ENCODE results near the gene PARD3. TPM values are rescaled to one million over a fixed set of nuclear protein-coding genes. Genes with fewer than 3 reads are reported as not detected.

PARD3 gene
- total RNA-seq, 1 experiment from 2014 or later: 44.2 TPM

DNA sequence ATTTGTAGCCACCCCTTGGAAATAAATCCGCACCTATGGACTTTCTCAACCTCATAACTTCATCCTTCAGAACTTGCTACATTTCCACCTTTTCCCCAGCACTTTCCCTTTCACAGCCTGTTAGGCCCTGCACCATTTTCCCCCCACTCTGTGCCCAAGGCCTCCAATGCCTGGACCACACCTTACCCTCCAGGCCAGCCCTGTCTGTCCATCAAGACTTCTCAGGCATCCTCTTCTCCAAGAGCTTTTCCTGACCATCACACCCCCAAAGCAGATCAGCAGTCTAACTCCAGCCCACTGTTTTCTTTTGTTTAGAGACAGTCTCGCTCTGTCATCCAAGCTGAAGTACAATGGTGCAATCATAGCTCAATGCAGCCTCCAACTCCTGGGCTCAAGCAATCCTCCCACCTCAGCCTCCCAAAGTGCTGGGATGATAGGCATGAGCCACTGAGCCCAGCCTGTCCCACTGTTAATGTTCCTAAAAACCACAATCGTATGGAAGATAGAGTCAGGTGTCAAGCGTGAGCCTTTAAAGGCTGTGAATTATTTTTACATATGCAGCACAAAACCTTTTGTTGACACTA, 116.8 kb downstream of the PARD3 start:
- DNase-seq (ENCODE audit: low read depth, low spot score): no peak
- in situ Hi-C loops (cut with HindIII; ENCODE audit: low pct_unique_long_range_greater_than_20kb, low sequenced_read_pairs): no loop called here

DNA sequence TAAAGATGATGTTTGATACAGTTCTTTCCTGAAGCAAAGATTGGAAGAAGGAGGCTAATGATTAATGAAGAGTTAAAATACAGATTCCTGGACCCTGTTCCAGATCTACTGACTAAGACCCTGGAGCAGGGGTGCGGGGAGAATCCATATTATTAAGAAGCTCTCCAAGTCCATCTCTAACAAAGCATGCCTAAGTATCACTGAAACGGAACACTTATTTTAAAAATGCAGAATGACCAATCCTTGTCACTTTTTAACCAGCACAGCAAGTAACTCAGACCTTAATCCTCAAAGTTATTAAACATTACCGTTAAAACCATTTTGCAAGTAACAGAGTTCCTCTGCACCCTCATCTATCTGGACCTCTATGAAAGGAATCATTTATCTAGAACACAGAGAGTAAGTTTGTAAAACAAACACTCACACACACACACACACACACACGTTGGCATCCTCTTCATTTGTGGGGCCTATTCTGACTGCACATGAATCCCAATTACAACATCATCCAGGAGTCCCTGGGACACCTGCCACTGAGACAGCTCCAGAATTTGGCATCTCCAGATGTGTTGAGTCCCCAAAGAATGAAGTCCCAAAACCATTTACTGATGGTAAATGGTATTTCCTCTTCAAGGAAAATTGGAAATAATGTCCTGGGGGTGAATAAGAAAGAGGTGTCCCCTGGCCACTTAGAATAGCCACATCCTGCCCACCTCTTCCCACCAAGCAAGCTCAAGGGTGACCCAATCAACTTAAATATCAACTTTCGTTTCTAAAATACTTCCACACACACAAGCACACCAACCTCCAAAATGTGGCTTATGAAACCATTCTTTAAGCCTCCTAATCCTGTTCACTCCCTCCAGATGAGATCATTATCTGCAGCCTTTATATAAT, 117.5 kb downstream of the PARD3 start:
- in situ Hi-C loops (cut with HindIII; ENCODE audit: low pct_unique_long_range_greater_than_20kb, low sequenced_read_pairs): no loop called here
- no peak for DNase-seq (ENCODE audit: low read depth, low spot score)

DNA sequence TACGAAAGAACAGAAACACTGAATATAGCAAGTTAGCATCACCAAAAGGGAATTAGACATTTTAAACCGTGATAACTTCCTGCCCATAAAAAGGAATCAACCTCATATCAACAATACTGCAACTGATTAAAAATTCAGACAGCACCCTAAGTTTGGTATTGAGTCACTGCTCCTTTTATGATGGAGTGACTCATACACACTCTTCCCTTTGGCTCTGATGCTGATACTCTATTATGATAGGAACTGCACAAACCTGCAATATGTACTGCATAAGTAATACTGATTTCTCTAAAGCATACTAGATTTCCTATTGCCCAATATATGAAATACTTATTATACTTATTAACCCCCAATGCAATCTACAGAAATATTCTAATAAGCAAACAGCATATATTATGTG, 118.7 kb downstream of the PARD3 start:
- in situ Hi-C loops (cut with HindIII; ENCODE audit: low pct_unique_long_range_greater_than_20kb, low sequenced_read_pairs): no loop called here
- no peak for DNase-seq (ENCODE audit: low read depth, low spot score)

DNA sequence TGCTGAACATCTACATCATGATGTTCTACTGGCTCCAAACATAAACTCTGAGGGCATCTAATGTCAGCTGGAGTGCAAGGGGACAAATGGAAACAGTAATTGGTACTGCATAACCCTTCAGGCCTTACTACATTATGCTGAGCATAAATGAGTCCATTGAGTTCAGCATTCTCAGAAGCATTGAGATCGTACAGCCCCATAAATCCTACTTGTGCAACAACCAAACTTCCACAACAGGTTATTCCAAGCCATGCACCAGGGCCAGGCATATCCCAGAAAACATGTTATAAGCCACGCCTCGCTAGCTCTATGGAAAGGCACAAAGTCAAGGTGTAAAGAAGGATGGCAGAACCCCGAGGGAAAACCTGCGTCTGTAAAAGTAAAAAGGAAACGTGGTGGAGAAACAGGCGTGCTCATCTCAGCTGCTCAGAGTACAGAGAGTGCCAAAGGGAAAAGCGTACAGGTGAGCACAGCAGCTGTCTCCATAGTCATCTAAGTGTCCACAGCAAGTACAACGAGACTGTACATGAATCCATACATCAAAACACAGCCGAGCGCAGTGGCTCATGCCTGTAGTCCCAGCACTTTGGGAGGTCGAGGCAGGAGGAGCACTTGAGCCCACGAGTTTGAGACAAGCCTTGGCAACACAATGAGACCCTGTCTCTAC, 124.6 kb downstream of the PARD3 start:
- in situ Hi-C loops (cut with HindIII; ENCODE audit: low pct_unique_long_range_greater_than_20kb, low sequenced_read_pairs): no loop called here
- no peak for DNase-seq (ENCODE audit: low read depth, low spot score)

DNA sequence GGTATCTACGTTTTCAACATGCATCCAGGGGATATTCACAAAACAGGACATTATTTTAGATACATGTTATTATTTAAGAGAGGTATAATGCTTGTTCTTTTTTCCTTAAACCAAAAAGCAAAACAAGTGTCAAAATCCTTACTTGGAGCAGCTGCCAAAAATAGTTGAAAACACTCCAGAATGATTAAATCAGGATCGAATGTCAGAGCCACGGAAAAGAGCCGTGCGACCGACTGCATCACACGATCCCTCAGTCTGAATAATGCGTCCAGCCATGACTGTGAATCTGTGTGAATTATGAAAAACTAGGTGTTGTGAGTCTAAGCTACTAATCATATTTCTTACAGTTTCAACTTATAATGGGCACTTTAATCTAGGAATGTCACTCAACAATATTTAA, 126.0 kb downstream of the PARD3 start:
- no peak for DNase-seq (ENCODE audit: low read depth, low spot score)
- in situ Hi-C loops (cut with HindIII; ENCODE audit: low pct_unique_long_range_greater_than_20kb, low sequenced_read_pairs): no loop called here

DNA sequence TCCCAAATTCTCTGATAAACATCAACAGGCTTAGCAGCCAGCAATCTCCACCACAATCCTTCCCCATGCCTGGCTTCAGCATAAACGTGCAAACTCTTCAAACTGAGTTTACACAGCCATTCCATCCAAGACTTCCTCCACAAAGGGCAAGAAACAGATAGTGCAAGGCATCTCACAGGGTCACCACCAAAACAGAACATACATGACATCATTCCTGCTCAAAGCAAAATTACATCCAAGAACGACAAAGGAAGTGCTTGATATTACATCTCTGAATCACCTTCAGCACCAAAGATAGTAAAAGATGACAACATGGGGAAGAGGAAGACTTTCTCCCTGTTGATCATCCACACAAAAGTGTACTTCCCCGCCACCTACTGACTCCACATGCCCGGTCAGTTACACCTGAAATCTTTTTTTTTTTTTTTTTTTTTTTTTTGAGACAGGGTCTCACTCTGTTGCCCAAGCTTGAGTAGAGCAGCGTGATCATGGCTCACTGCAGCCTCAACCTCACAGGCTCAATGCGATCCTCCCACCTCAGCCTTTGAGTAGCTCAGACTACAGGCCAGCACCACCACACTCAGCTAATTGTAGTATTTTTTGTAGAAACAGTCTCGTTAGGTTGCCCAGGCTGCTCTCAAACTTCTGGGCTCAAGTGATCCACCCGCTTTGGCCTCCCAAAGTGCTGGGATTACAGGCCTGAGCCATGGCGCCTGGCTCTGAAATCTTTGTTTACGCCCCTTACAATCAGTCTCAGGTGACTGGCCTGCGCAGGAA, 127.5 kb downstream of the PARD3 start:
- in situ Hi-C loops (cut with HindIII; ENCODE audit: low pct_unique_long_range_greater_than_20kb, low sequenced_read_pairs): no loop called here
- no peak for DNase-seq (ENCODE audit: low read depth, low spot score)

DNA sequence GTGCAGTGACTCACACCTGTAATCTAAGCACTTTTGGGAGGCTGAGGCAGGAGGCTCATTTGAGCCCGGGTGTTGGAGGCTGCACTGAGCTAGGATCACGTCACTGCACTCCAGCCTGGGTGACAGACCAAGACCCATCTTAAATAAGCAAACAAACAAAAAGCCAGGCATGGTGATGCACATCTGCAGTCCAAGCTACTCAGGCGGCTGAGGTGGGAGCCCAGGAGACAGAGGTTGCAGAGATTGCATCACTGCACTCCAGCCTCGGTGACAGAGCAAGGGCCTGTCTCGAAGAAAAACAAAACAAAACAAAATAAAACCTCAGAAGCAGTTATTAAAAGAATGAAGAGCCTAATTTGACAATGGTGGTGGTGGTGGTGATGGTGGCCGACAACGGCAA, 132.5 kb downstream of the PARD3 start:
- no peak for DNase-seq (ENCODE audit: low read depth, low spot score)
- in situ Hi-C loops (cut with HindIII; ENCODE audit: low pct_unique_long_range_greater_than_20kb, low sequenced_read_pairs): no loop called here

DNA sequence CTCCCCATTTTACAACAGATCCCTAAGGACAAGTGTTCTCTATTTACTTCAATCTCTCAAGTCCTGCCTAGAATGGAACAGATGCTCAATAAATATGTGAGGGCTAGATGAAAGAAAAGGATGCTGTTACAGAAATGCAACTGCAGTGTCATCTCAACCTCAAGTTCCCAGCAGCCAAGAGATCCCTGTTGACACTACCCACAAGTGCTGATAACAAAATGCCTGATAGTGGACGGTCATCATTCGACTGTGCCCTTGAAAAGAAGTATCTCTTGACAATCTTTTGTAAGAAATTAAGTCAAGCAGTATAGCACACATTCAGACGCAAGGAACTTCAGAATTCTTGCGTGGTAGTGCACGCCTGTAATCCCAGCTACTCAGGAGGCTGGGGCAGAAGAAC, 133.2 kb downstream of the PARD3 start:
- in situ Hi-C loops (cut with HindIII; ENCODE audit: low pct_unique_long_range_greater_than_20kb, low sequenced_read_pairs): no loop called here

DNA sequence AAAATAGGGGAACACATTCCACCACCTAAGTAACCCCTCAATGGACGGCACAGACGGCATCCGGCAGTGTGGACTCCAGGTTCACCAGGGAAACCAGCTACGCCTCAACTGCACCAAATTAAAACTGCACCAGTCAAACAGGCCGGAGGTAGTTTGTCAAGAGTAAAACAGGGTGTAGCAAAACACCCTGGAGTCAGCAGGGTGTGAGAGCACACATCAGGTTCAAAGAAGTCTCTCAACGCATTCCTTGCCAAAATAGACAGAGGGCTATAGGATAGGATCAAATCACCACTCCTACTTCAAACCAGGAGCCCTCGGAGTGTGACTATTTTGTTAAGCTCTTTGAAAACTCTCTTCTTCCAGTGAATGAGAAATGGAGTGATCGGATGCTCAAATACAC, 135.9 kb downstream of the PARD3 start:
- DNase-seq (ENCODE audit: low read depth, low spot score): no peak
- in situ Hi-C loops (cut with HindIII; ENCODE audit: low pct_unique_long_range_greater_than_20kb, low sequenced_read_pairs): no loop called here

More for the DNA sequence above, 133.2 kb downstream of the PARD3 start:
- DNase-seq (ENCODE audit: low read depth, low spot score): no peak

DNA sequence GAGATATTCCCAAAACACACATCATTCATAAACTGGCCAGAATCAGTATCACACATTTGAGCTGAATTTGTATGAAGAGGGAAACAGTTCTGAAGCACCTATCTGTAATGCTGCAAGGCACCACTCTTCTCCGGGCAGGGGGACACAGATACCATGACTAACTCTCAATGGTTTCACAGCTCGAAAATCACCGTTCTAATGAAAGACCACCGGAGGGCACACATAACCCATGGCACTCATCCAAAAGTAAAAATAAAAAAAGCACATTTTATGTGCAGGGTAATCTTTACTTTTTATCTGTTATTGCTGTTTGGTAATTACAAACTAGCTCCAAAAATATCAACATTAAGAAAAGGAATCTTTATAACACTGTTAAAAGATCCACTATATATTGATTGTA, 137.5 kb downstream of the PARD3 start:
- no peak for DNase-seq (ENCODE audit: low read depth, low spot score)
- in situ Hi-C loops (cut with HindIII; ENCODE audit: low pct_unique_long_range_greater_than_20kb, low sequenced_read_pairs): no loop called here

DNA sequence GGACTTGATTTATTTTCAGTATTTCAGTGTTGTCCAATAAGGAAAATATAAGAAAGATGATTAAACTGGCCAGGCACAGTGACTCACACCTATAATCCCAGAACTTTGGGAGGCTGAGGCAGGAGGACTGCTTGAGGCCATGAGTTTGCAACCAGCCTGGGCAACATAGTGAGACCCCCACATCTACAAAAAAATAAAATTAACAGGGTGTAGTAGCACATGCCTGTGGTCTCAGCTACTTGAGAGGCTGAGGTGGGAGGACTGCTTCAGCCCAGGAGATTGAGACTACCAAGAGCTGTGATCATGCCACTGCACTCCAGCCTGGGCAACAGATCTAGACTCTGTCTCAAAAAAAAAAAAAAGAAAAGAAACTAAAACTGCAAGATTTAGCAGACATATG, 138.0 kb downstream of the PARD3 start:
- in situ Hi-C loops (cut with HindIII; ENCODE audit: low pct_unique_long_range_greater_than_20kb, low sequenced_read_pairs): no loop called here

DNA sequence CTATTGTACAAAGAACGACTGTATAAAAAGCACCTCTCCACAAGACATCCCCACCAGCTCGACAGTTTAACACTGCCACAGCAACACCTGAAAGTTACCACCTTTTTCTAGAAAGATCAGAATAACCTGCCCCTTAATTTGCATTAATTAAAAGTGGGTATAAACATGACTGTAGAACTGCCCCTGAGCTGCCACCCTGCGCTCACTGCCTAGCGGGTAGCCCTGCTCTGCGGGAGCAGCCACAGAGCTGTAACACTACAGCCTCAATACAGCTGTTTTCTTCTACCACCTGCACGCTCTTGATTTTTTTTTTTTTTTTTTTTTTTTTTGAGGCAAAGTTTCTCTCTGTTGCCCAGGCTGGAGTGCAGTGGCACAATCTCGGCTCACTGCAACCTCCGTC, 140.9 kb downstream of the PARD3 start:
- no peak for DNase-seq (ENCODE audit: low read depth, low spot score)
- in situ Hi-C loops (cut with HindIII; ENCODE audit: low pct_unique_long_range_greater_than_20kb, low sequenced_read_pairs): no loop called here

More for the DNA sequence above, 138.0 kb downstream of the PARD3 start:
- DNase-seq (ENCODE audit: low read depth, low spot score): no peak

DNA sequence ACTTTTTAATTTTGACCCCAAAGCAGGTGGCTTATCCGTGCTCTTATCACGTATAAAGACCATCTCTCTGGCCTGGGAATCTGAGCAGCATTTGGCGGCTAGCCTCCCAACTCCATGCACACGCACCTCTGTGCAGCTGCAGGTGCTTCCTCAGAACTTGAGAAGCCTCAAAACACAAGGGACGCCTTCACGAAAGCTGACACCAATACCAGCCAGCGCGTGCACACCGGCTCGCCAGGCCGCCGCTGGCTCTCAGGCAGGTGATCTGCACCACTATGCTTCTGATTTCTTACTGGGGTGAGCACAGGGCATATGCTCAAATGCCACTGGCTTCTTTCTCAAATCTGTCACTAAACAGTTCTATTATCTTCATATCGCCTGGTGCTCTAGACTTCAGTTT, 145.0 kb downstream of the PARD3 start:
- in situ Hi-C loops (cut with HindIII; ENCODE audit: low pct_unique_long_range_greater_than_20kb, low sequenced_read_pairs): no loop called here
- no peak for DNase-seq (ENCODE audit: low read depth, low spot score)

DNA sequence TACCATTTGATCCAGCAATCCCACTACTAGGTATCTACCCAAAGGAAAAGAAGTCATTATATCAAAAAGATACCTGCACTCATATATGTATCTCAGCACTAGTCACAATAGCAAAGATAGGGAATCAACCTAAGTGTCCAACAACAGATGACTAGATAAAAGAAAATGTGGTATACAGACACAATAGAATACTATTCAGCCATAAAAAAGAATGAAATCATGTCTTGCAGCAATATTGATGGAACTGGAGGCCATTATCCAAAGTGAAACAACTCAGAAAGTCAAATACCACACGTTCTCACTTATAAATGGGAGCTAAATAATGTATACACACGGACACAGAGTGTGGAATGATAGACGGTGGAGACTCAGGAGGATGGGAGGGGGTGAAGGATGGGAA, 146.0 kb downstream of the PARD3 start:
- in situ Hi-C loops (cut with HindIII; ENCODE audit: low pct_unique_long_range_greater_than_20kb, low sequenced_read_pairs): no loop called here
- DNase-seq (ENCODE audit: low read depth, low spot score): no peak

DNA sequence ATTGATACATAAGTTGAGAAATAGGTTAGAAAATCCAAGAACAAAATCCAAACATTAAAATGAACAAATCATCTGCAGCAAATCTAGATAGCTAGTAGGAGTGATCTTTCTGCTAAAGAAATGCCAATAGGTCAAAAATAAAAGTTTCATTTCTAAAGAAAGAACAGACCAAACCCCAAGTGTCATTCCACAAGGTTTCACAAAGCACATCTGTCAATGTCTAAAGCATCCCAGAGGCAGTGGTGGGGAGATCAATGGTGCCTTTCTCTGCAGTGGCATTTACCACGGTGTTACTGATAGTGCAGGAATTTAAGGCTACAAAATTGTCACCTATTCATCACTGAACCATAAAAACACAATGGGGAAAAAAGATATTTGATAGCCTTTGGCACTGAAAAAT, 147.9 kb downstream of the PARD3 start:
- peak; percentile 48 for DNase-seq (ENCODE audit: low read depth, low spot score)
- in situ Hi-C loops (cut with HindIII; ENCODE audit: low pct_unique_long_range_greater_than_20kb, low sequenced_read_pairs): no loop called here

DNA sequence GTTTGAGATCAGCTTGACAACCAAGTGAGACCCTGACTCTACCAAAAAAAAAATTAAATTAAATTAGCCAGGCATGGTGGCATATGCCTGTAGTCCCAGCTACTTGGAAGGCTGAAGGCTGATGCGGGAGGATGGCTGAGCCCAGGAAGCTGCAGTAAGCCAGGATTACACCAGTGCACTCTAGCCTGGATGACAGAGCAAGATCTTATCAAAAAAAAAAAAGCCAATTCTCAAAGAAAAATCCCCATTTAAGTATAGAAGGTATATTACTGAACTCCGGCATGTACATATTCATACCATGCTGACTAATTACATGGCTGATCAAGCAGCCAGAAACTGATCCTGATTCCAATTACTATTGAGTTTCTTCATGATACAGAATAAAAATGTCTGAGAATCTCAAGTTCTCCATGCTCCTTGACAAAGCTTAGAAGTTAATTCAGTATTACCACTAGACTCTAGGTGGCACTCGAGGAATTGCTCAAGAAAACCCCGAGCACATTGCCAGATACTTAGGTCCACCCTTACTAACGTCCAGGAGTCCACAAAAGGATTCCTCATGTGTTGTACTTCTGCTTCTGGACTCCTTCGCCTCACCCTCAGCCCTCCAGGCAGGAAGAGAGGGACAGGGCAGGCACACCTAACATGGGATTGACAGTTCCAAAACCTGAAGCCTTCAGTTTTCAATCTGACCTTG, 148.9 kb downstream of the PARD3 start:
- peak; percentile 84 for DNase-seq (ENCODE audit: low read depth, low spot score)
- in situ Hi-C loops (cut with HindIII; ENCODE audit: low pct_unique_long_range_greater_than_20kb, low sequenced_read_pairs): no loop called here

DNA sequence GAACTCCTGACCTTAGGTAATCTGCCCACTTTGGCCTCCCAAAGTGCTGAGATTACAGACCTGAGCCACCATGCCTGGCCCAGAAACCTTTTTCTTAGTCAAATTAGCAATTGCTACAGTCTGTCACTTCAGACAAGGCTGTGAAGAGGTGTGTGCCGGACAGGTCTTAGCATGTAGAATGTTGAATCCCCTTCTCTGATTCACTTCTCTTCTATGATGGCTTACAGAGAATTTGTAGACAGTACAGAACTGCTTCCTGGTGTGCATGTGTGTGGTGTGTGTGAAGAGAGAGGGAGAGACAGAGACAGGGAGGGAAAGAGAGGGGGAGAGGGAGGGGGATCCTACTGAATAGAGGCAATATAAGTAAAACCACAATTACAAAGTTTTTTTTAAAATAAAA, 150.4 kb downstream of the PARD3 start:
- in situ Hi-C loops (cut with HindIII; ENCODE audit: low pct_unique_long_range_greater_than_20kb, low sequenced_read_pairs): no loop called here
- DNase-seq (ENCODE audit: low read depth, low spot score): no peak
